Bronchial epithelial cell (primary cell): Measurements from ENCODE around the gene LILRB4. TPM values are rescaled to one million over a fixed set of nuclear protein-coding genes. Genes with fewer than 3 reads are reported as not detected.
"Not testable (repeated sequence)": the region's sequence is repeated elsewhere in the genome, so short reads cannot be mapped to it uniquely, and the experiment has no call there.

ENCODE experiments used
- DNase-seq: peaks from one replicate; pipeline ENCODE4 v3.0.0-alpha.2; 2010; ENCODE audit warnings: low read depth
- FAIRE-seq: peaks from 2 replicates; lab custom pipeline; 2011; peaks lifted over from hg19 to GRCh38; lab: Jason Lieb, UNC
- H3K27me3 ChIP-seq: 2 replicates; pipeline ENCODE4 v1.5.1; 2011; ENCODE audit warnings: low read length; ENCODE audit not compliant: control insufficient read depth, insufficient read depth
- H3K36me3 ChIP-seq: 2 replicates; pipeline ENCODE4 v1.5.1; 2011; ENCODE audit warnings: low read length; ENCODE audit not compliant: control insufficient read depth, insufficient read depth
- H3K4me3 ChIP-seq: 2 replicates; pipeline ENCODE4 v1.5.1; 2011; ENCODE audit warnings: mild to moderate bottlenecking, low read depth, low read length, control low read depth
- total RNA-seq: library from RNA; depleted of rRNA; stranded (reverse); fragments of >200 nt; gene quantifications from 2 replicates; pipeline ENCODE4 v1.2.1, GENCODE V29; 2014
- TF ChIP-seq, protein P1 (sequence below): IDR thresholded peaks from 2 replicates; pipeline ENCODE4 v1.5.1; 2011; ENCODE audit warnings: mild to moderate bottlenecking, moderate library complexity, low read length, control low read depth, inconsistent platforms; ENCODE audit not compliant: insufficient read depth, severe bottlenecking

The LILRB4 gene
- total RNA-seq, 1 donor from 2014 or later: not detected

DNA sequence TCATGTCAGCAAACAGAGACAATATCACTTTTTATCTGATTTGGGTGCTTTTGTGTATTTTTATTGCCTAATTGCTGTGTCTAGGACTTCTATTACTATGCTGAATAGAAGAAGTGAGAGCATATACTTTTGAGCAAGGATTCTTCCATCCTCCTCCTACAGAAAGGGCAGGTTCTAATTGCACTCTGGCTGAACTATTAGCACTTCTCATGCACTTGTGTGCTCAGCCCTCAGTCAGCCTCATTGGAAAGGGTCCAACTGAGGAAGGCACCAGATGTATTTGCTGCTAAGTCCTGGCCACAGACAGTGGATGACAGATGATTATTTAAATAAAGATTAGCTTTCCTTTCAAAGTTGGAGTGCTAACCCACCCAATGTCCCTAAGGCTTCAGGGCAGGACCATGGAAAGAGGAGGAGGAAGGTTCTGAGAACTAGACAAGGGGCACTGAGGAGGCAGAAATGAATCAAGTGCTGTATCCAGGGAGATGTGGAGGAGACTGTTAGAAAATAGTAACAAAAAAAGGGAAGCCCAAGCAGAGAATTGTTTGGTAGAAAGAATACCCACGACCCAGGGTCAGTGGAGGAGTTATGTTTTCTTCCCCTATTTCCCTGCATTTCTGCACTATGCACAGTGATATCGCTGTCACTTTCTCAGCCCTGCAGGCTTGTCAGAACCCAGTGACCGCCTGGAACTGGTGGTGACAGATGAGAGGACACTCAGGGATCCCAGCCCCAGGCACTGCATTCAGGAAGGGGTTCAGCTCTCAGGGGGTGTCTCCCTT, 8.0 kb downstream of the LILRB4 start:
- Histone ChIP-seq H3K27me3 (no peaks in the 10 kb centered on the region), H3K36me3 (no peaks in the 10 kb centered on the region), H3K4me3 (no peak overlapping the region)
- DNase-seq: no peak
- no peak for FAIRE-seq
- TF ChIP-seq, protein P1, sequence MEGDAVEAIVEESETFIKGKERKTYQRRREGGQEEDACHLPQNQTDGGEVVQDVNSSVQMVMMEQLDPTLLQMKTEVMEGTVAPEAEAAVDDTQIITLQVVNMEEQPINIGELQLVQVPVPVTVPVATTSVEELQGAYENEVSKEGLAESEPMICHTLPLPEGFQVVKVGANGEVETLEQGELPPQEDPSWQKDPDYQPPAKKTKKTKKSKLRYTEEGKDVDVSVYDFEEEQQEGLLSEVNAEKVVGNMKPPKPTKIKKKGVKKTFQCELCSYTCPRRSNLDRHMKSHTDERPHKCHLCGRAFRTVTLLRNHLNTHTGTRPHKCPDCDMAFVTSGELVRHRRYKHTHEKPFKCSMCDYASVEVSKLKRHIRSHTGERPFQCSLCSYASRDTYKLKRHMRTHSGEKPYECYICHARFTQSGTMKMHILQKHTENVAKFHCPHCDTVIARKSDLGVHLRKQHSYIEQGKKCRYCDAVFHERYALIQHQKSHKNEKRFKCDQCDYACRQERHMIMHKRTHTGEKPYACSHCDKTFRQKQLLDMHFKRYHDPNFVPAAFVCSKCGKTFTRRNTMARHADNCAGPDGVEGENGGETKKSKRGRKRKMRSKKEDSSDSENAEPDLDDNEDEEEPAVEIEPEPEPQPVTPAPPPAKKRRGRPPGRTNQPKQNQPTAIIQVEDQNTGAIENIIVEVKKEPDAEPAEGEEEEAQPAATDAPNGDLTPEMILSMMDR: no peak

- FAIRE-seq (no peak), DNase-seq (no peak)
- Histone ChIP-seq H3K27me3 (no peaks in the 10 kb centered on the region), H3K4me3 (no peak overlapping the region), H3K36me3 (no peaks in the 10 kb centered on the region)
- TF ChIP-seq, protein P1: no peak
Observed at GRCh38 chr19:54673222-54673621, 10.4 kb downstream of the LILRB4 start.

DNA sequence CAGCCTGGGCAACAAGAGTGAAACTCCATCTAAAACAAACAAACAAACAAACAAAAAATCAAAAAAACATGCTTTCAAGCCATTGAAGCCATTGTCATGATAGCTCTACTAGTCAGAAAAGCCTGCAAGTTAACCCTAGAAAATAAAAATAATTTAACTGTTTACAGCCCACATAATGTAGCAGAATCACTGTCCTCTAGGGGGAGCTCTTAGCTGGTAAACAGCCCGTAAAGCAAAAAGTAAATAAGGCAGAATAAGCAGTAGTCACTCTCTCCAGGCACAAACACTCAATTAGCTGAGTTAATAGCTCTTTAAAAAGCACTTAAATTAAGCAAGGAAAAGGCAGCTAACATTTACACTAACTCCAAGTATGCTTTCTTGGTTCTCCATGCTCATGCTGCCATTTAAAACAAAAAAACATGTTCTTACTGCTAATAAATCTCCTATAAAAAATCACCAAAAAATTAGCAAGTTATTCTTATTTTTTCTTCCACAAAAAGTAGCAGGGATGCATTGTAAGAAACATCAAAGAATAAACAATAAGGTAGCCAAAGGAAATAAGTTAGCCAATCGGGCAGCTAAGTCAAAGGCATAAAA, 11.3 kb downstream of the LILRB4 start:
- DNase-seq (peak; percentile 30), FAIRE-seq (no peak)
- no peaks in the 10 kb centered on the region for H3K27me3 ChIP-seq
- TF ChIP-seq, protein P1: peak; percentile 60
- no peaks in the 10 kb centered on the region for H3K36me3 ChIP-seq
- H3K4me3 ChIP-seq: no peak overlapping the region

DNA sequence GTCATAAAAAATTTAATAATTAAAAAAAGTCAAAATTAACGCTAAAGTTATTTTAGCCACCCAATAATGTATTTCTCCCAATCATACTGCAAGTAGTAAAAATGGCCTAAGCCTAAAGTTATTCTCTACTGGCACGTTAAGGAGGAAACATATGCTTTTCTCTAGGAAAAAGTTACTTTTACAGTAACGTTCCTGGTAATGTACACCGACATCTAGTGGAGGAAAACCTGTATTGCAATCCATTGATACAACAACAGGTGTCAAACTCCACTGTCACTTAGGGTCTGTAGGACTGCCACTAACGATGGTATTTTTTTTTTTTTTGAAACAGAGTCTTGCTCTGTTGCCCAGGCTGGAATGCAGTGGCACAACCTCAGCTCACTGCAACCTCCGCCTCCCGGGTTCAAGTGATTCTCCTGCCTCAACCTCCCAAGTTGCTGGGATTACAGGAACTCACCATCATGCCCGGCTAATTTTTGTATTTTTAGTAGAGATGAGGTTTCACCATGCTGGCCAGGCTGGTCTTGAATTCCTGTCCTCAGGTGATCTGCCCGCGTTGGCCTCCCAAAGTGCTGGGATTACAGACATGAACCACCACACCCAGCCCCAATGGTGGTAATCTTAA, 13.5 kb downstream of the LILRB4 start:
- not testable (repeated sequence) for FAIRE-seq, H3K27me3 ChIP-seq, H3K36me3 ChIP-seq, H3K4me3 ChIP-seq
- peak; percentile 28 for DNase-seq
- TF ChIP-seq, protein P1: peak; percentile 65

DNA sequence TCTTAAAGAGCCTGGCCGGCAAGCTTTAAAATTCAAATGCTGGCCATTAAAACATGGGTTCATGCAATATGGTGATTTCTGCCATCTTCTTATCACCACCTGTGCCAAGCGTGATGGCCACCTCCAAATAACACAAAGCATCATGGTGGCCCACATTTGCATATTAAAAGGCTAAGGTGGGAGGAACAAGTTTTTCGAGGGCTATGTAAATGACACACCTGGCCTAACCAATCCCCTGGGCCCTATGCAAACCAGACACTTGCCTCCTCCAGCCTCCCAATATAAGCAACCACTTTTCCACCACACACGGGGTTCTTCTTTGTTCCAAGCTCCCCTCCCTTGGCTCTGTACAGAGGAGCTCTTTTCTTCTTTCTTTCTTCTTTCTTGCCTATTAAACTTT, 14.4 kb downstream of the LILRB4 start:
- no peak overlapping the region for H3K4me3 ChIP-seq
- DNase-seq (no peak), FAIRE-seq (no peak)
- TF ChIP-seq, protein P1: no peak
- H3K36me3 ChIP-seq: no peaks in the 10 kb centered on the region
- H3K27me3 ChIP-seq: no peaks in the 10 kb centered on the region

DNA sequence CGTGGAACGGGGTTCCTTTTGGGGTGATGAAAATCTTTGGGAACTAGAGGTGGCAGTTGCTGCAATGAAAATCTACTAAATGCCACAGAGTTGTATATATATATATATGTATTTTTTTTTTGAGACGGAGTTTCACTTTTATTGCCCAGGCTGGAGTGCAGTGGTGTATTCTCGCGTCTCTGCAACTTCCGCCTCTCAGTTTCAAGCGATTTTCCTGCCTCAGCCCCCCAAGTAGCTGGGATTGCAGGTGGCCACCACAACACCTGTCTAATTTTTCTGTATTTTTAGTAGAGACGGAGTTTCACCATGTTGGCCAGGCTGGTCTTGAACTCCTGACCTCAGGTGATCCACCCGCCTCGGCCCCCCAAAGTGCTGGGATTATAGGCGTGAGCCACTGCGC, 18.8 kb downstream of the LILRB4 start:
- FAIRE-seq, H3K27me3 ChIP-seq, H3K36me3 ChIP-seq, H3K4me3 ChIP-seq, DNase-seq: not testable (repeated sequence)
